T-helper 22 cell (primary cell): ENCODE measurements around the gene TBC1D1.

Source experiments
- DNase-seq: peaks from one replicate; pipeline ENCODE4 v3.0.0-alpha.2; 2020; ENCODE audit warnings: low read depth

Gene TBC1D1

DNA sequence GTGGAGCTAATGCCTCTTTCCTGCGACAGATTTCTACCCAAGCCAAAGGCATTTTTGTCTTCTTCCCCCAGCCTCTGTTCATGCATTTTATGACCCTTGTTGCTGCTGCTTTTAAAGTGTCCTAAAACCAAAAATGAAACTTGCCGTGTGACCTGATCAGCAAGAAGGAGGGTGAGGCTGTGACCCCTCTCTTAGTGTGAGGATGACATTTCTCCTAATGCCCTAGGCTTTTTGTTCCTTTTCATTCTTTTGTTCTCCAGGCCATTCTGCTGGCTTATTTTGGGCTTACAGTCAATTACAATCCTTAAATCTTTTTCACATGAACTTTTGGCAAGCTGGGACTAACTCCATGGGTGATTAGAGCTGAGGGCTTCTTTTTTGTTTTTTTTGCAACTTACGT, 103.7 kb downstream of the TBC1D1 start:
- no peak for DNase-seq

DNA sequence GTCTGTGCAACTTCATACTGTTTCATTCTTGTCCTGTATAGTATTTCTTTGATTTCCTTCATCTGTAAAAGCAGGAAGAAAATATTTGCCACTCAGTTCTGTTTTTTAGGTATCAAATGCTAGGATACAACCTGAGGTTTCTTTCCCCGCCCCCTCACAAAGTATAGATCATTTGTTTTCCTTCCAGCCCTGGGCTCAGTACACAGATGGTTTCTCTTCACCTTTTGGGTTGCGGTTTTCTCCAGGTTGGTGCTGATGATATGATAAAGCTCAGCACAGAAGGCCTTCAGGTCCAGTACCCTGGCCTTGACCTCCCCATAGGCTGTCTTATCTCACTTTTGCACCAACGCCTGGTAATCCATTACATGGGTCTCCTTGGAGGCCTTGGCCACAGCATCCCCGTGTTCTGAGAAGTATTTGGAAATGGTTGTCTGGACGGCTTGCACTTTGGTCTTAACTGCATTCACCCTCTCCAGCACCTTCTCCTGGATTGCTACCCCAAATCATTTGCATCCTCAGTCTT, 104.5 kb downstream of the TBC1D1 start:
- DNase-seq: no peak

DNA sequence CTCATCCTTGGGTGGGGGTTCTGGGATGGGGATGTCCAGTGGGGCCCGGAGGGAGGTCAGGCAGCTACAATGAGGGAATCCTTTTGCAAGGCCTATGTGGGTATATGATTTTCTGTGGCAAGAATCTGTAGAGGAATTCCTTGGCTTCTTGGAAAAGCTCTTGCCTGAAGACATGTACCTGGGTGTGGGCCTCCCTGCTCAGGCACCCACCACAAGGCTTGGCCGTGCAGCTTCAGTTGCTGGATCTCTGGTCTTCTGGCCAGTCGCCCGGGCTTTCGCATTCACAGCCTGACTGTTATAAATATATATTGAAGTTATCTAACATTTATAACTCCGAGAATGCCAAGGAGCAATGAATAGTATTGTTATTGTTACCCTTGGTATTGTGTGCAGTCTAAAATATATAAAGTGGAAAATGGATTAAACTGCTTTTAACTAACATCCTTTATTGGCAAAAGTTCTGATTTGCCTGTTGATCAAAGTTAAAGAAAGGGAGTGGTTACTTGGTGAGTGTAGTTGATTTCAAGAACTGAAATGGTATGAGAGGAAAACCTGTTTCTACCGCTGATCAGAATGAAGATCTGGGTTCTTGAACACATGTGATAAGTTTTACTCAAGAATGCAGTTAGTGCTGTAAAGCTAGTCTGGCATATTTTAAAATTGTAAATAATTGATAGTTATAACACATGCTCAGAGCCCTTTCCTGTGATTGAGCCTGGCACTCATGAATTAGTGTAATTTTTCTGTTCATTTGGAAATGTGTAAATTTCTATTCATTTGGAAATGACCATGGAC, 105.3 kb downstream of the TBC1D1 start:
- DNase-seq: no peak

DNA sequence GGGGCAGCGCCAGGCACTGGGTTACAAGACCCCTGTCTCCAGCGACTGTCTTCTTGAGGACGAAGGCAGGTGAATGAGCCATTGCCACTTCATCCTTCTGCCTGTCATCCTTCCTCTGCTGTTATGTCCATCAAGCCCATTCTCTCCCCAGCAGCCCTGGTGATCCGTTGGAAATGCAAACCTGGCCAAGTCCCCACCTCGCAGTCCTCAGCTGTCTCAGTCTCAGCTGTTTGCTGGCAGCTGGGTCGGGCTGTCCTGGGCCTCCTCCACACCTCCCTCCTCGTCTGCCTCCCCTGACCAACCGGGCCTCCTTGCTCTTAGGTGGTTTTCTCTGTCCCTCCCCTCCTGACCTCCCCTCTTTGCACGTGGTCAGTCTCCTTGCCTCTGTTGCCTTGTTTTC, 107.3 kb downstream of the TBC1D1 start:
- DNase-seq: no peak

DNA sequence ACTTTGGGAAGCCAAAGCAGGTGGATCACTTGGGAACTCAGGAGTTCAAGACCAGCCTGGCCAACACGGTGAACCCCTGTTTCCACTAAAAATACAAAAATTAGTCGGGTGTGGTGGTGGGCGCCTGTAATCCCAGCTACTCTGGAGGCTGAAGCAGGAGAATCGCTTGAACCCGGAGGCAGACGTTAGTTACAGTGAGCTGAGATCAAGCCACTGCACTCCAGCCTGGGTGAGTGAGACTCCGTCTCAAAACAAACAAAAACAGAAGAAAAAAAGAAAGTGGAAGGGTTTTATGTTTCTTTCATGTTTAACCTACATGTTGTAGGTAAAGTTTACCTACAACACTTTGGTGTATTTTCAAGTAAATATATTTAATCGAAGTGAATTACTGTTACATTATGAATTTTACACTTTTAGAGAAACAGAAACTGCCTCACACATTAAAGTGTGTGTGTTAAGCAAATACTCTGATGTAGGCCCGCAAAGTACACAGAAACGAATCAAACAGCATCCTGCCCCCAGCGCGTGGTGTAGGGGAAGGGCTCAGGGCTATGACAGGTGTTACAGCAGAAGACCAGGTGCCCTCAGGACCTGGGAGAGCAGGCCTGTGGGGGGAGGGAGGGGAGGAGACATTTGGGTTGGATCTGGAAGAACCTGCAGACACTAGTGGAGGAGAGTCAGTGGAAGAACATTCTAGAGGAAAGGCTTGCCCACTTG, 108.3 kb downstream of the TBC1D1 start:
- no peak for DNase-seq

DNA sequence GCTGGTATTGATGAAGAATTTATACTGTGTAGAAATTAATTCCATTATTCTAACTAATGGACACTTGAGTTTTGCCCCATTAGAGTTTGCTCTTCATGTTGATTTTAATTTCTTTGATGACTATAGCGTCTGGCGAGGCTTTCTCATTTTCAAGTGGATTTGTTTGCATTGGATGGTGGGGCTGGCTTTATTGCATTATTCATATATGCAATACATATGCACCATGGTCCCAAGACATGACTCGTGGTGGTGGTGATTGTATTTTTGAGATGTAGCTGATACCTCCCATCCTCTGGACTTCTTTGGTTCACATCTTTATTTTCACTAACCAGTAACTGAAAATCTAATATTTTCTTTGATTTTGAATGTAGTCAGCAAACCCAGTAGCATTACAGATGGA, 109.1 kb downstream of the TBC1D1 start:
- DNase-seq: no peak

DNA sequence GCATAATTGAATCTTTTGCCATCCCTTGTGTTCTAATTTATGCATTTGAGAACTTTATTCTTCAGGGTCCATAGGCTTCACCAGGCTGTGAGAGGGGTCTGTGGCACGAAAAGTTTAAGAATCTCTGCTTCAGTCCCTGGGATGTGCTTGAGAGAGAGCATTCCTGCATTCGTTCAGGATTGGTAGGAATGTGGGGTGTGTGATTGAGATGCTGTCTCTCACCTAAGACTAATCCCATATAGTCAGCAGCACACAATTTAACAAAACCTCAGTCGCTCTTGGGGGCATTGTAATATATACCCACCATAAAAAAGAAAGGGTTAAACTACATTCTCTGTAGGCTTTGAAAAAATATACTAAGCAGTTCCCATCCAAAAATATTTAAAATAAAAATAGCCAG, 111.0 kb downstream of the TBC1D1 start:
- no peak for DNase-seq

DNA sequence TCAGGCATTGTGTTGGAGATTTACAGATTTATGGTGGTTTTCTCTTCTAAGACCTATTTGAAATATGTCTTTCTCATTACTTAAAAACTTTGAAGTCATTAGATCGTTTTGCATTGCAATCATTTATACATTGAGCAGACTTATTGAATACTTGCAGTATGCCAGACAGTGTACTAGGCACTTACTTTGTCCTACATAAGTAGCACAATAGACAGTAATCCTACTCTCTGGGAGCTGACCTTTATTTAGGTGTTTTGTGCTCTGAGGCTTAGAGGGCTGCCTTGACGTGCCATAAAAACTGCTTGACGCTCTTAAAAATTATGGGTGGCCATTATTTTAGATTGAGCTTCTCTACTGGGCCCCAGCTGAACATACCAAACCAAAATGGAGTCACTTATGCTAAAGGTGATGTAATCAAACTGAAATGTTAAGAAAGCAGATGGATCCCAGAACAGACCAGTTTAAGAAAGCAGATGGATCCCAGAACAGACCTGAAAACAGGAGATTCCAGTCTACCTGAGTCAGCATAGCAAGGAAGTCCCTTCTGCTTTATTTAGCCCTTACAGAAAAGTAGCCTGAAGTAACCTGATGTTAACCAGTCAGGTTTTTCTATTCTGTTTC, 111.7 kb downstream of the TBC1D1 start:
- DNase-seq: no peak

DNA sequence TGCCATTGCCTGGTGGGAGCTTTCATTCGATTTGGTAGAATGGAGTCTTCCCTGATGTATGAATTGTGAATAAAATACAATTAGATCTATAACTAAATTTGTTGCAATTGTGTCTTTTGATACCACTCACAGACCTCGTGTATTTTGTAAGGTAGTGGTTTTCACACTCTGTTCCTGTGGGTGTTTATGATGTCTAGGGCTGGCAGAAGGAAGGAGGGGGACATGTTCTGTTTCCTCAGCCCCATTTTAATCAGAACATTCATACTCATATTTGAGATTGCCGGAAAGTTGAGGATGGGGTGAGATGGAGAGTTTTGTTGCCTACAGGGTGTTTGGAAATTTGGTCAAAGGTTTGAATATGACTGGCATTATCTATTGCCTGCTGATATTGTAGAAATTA, 112.2 kb downstream of the TBC1D1 start:
- no peak for DNase-seq

DNA sequence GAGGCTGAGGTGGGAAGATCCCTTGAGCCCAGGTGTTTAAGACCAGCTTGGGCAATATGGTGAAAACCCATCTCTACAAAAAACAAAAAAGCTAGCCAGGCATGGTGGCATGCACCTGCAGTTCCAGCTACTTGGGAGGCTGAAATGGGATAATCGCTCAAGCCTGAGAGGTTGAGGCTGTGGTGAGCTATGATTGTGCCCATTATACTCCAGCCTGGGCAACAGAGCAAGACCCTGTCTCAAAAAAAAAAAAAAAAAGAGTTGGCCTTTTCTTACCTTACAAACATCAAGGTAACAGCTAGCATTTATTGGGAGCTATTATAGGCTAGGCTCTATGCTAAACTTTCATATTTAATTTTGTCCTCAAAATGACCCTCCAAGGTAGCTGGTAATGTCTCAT, 112.7 kb downstream of the TBC1D1 start:
- no peak for DNase-seq

DNA sequence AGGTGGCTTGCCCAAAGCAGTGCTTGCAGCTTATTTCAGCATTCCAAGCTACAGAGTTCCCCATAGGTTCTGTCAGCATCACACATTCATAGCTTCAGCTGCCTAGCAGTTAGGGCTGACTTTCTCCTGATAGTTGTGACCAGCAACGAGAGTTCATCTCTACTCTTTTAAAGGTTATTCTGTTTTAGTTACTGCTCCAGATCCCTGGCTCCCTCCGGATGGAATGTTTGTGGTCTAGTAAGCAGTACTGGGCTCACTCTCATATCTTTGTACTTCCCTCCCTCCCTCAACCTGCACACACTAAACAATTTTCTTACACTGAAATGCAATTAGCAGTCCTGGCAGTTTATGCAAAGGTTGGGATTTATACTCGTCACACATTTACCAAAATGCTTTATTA, 113.2 kb downstream of the TBC1D1 start:
- no peak for DNase-seq

DNA sequence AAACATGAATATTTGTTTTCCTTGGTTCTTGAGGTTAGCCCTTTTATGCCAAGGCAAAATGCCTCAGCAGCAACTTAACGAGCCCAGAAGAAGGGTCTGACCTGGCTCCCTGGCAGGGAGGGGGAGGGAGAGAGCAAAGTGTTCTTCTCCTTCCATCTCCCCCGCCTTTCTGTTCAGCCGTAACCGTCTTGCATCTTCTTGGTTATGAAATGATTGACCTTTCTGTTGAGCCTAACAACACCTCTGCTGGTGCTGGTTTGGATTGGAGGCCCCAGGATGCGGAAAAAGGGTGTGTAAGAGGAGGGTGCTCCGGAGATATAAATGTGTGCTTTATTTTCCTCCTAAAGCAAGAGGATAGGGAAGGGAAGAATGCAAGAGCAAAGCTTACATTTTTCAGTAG, 114.0 kb downstream of the TBC1D1 start:
- no peak for DNase-seq

DNA sequence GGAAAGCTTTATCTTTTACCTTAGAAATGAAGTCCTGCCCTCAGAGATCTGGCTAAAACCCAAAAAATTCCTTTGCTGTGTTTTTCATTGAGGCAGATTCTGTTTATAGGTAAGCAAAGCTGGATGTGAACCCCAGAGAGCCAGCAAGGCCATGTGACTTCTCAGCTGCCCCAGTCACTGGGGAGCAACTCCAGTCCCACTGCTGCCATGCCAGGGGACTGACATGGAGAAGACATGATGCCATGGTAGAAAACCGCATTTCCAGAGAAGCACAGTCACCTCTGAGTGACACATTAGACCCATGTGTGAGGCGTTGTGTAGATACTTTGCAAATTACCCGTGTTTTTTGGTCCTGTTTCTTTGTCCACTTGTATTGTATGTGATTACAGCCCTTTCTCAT, 114.8 kb downstream of the TBC1D1 start:
- no peak for DNase-seq

DNA sequence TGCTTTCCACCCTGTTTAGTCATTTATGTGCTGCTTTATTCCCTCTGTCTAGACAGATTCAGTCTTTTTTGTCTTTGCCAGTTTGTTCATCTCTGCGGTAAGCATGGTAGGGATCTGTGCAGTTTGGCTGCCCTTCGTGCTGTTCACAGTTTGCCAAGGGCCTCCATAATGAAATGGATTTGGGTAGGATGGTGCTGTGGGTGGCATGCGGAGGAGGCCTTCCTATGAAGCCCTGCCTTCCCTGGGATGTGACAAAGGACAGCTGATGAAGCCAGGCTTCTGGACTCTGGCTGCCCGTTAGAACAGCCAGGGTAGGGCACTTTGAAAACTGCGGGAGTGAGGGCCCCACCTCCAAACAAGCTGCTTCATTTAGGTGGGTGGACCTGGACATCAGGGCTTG, 116.8 kb downstream of the TBC1D1 start:
- DNase-seq: no peak

DNA sequence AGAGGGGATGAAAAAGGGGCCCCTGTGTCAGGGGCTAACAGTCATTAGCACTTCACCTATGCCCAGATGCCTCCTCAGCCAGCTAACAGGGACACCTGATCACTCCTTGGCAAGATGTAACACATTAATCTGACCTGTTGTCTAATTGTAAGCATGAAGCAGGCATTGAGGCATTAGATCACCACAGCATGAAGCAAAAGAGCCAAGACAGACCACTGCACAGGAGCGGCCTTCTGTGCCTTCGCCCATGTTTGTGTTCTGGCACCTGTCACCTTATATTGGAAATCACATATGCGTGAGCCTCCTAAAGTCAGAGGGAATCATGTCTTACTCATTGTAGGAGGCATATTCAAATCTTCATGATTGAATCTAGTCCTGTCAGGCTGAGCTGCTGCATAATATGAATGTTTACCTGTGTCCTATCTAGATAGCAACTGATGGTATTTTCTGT, 117.7 kb downstream of the TBC1D1 start:
- DNase-seq: no peak

DNA sequence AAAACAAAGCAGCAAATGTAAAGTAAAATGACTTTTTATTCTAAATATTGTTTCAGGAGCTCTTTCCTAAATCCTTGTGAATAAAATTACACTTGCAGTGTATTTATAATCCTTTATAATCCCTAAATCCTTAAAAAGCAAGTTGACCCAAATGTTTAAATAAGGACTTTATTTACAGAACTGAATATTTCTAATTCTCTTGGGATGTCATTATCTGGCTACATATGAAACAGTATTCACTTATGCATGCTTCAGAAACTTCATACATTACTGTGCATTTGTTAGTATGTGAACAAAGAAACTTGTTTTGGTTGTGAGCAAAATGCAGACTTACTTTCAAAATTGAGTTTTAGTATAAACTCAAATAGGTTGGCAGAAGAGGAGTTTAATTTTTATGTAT, 118.5 kb downstream of the TBC1D1 start:
- DNase-seq: no peak

DNA sequence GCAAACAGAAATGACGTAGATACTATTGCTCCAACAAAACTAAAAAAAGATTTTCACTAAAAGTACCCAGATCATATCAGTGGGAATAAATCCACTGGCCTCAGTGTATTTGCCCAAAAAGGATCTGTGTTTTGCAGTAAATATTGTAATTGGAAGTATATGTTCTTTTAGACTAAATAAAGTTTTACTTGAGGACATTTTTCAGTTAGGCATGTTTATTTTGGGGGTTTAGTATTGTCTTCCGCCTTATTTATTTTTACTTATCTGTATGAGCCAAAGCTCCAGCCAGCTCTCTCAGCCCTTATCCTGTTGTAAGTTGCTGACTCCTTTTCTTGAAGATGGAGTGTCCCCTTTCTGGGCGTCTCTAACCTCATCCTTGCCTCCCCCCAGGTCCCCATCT, 119.1 kb downstream of the TBC1D1 start:
- DNase-seq: no peak

DNA sequence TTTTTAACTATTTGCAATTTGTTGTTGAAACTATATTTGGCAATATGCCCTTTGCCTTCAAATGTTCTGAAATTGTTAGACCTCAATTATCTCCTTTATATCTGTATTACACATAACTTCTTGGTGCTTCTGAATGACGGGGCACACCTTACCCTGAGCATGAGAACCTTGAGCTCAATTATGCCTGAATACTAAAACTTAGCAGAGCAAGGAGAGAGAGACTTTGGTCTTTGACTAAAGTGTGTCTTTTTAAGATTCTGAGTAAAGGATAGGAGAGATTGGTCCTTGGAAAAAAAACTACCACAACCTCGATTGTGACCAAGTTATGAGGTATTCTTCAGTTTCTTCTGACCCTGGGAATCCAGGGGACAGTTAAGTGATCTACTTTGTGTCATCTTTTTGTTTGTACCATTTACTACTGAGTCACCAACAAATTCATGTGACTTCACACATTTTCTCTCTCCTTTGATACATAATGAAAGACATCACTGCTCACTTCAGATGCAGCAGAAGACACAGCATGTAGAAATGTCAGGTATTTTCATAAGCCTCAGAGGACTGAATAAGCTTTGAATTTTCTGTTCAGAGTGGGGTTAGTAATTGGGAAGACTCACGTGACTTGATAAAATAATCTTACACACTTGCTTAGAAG, 120.8 kb downstream of the TBC1D1 start:
- no peak for DNase-seq

DNA sequence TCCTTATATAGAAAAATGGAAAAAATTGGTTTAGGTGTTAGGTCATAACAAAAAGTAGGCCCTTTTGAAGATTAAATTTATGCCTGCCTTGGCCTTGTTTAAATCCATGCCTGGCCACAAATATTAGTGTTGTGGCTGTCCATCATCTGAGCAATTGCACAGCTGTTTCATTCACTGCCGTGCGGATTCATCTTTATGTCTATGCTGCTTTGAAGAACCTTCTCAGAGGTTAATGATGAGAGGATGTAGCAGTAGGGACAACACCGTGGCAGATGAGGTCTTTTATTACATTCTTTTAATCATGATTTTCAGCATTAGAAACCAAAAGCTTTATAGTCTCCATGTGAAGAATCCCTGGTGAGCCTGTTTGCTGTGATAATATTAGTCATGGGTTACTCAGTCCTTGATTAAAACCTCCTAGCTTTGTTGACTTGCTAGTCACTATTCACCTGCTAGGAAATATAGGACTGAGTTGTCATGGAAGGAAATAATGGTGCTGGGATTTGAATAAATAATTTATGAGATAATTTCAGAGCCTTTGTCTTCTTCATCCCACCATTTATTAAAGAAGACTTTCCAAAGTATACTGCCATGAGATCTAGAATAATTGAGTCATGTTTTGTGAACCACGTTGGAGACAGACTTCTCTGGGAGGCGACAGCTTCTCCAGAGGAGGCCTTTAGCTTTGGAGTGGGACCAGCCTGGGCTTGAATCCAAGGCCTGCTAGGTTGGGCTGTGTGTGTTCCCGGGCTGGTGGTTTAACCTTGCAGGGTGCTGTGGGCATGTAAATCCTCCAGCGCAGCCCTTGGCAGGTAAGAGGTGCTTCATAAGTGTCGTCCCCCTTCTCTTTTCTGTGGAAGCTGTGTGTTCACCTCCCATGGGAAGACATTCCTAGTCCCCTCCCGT, 122.8 kb downstream of the TBC1D1 start:
- DNase-seq: no peak

DNA sequence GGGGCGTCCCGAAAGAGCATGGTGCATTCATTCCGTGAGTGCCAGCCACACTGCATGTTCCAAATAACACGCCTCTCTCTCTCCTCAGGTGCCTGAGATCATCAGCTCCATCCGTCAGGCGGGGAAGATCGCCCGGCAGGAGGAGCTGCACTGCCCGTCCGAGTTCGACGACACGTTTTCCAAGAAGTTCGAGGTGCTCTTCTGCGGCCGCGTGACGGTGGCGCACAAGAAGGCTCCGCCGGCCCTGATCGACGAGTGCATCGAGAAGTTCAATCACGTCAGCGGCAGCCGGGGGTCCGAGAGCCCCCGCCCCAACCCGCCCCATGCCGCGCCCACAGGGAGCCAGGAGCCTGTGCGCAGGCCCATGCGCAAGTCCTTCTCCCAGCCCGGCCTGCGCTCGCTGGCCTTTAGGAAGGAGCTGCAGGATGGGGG, 123.6 kb downstream of the TBC1D1 start:
- no peak for DNase-seq

DNA sequence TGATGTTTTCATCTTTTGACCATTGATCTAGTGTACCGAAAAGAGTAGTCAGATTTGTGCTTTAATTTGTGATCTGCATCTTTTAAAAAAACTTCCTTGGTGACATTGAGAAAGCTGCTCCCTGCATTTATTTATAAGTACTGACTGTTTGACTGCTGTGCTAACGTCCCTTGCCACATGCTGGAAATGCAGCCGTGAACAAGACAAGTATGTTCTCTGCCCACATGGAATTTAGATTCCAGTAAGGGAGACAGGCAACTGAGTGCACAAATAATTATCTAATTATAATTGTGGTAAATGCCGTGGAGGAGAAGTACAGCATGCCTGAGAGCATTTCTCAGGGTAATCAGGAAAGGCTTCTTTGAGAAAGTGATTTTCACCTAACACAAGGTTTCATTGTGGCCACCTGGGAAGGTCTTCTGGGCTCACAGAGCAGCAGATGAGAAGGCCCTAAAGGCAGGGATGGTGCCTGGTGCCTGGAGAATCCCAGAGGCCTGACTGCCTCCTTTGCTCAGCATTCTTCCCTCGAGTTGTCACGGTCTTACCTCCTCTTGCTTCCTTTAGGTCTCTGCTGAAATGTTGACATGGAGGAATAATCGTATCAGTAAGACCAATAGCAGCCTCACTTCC, 125.1 kb downstream of the TBC1D1 start:
- DNase-seq: no peak
